ENCODE results near the gene CCNL1.

DNA sequence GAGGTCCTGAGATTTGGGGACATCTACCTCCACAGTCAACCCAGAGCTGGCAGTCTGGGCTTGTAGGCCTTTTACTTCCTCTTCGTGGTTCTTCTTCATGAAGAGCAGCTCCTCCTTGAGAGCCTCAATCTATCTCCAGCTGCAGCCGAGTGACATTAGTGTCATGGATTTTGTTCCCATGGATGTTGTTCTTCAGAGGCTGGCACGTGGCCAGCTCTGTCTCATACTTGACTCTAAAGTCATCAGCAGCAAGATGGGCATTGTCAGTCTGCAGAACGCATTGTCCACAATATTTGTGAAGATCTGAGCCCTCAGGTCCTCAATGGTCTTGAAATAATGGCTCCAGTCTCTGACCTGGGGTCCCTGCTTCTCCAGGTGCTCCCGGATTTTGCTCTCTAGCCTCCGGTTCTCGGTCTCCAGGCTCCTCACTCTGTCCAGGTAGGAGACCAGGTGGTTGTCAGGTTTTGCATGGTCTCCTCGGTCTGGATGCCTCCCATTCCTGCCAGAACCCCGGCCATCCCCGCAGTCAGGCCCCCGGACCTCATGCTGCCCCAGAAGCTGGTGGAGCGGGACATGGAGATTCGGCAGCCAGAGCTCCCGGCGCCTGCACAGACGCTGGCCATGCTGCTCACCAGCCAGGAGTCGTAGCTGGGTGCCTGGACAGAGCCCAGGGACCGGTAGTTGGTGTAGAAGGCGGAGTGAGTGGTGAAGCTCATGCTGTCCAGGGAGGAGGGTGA is 3.4 kb upstream of the CCNL1 start:
- TF ChIP-seq, protein P1, sequence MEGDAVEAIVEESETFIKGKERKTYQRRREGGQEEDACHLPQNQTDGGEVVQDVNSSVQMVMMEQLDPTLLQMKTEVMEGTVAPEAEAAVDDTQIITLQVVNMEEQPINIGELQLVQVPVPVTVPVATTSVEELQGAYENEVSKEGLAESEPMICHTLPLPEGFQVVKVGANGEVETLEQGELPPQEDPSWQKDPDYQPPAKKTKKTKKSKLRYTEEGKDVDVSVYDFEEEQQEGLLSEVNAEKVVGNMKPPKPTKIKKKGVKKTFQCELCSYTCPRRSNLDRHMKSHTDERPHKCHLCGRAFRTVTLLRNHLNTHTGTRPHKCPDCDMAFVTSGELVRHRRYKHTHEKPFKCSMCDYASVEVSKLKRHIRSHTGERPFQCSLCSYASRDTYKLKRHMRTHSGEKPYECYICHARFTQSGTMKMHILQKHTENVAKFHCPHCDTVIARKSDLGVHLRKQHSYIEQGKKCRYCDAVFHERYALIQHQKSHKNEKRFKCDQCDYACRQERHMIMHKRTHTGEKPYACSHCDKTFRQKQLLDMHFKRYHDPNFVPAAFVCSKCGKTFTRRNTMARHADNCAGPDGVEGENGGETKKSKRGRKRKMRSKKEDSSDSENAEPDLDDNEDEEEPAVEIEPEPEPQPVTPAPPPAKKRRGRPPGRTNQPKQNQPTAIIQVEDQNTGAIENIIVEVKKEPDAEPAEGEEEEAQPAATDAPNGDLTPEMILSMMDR (conservative IDR thresholded peaks at IDR 0.05): no peak
- no peak for TF ChIP-seq ZFX (IDR thresholded peaks at IDR 0.05)
